Measurements from ENCODE around the gene RAB9A. TPM values are rescaled to one million over a fixed set of nuclear protein-coding genes. Genes with fewer than 3 reads are reported as not detected.
"Not testable (repeated sequence)": the region's sequence is repeated elsewhere in the genome, so short reads cannot be mapped to it uniquely, and the experiment has no call there.

The RAB9A gene
- total RNA-seq, 1 experiment from 2014 or later, result 15.3 TPM

DNA sequence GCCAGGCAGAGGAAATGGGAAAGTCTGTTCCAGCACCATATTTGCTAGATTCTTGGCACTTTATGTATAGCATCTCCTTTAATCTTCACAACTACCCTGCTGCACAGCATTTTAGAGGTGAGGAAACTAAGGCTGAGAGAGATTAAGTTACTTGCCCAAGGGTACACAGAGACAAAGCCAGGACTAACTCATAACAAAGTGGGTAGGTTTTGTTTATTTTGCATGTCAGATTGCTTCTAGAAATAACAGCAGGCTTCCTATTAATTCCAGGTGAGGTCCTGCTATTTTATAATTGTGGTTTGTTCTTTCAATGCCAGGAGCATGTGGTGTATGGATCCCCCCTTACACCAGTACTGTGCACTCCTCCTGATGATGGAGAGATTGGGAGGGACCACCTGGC, 21.0 kb upstream of the RAB9A start:
- DNase-seq (ENCODE audit: low read depth, low spot score) (no peak), ATAC-seq (no peak; the same call in 1 of the 2 replicates)
- CTCF ChIA-PET, result no interaction called here
- POLR2A ChIA-PET, result interaction anchor here (0.6 kb wide), 1 partner anchor 108 kb away, joined by 3 read pairs; no protein-coding TSS in a partner anchor
- in situ Hi-C loops (cut with HindIII; ENCODE audit: low pct_unique_long_range_greater_than_20kb, low sequenced_read_pairs), result no loop called here
- Histone ChIP-seq H3K36me3 (ENCODE audit: control insufficient read depth, insufficient read depth, low read length) (no peaks in the 10 kb centered on the region), H3K27me3 (ENCODE audit: control insufficient read depth, insufficient read depth, low read length) (no peaks in the 10 kb centered on the region), H3K4me1 (ENCODE audit: control insufficient read depth, insufficient read depth, low read length) (no peaks in the 10 kb centered on the region), H3K9me3 (ENCODE audit: control insufficient read depth, insufficient read depth, low read depth, low read length) (no peaks in the 10 kb centered on the region), H3K27ac (ENCODE audit: low read length) (no peak overlapping the region), H3K4me3 (ENCODE audit: low read depth in 2 of 2, low read length in 2 of 2) (no peak overlapping the region)
- intact Hi-C loops (cut with micrococcal nuclease; ENCODE audit: unreplicated experiment), result no loop called here
- TF ChIP-seq, protein P1, sequence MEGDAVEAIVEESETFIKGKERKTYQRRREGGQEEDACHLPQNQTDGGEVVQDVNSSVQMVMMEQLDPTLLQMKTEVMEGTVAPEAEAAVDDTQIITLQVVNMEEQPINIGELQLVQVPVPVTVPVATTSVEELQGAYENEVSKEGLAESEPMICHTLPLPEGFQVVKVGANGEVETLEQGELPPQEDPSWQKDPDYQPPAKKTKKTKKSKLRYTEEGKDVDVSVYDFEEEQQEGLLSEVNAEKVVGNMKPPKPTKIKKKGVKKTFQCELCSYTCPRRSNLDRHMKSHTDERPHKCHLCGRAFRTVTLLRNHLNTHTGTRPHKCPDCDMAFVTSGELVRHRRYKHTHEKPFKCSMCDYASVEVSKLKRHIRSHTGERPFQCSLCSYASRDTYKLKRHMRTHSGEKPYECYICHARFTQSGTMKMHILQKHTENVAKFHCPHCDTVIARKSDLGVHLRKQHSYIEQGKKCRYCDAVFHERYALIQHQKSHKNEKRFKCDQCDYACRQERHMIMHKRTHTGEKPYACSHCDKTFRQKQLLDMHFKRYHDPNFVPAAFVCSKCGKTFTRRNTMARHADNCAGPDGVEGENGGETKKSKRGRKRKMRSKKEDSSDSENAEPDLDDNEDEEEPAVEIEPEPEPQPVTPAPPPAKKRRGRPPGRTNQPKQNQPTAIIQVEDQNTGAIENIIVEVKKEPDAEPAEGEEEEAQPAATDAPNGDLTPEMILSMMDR (IDR thresholded peaks at IDR 0.05), result no peak
- TF ChIP-seq TCF7L2 (IDR thresholded peaks at IDR 0.05; ENCODE audit: low read depth, low read length) (no peak), POLR2AphosphoS5 (IDR thresholded peaks at IDR 0.05; ENCODE audit: low read depth, low read length) (no peak), SIN3A (IDR thresholded peaks at IDR 0.05; ENCODE audit: borderline replicate concordance, insufficient read depth, low read depth, low read length) (no peak)
- TF ChIP-seq, protein P2, sequence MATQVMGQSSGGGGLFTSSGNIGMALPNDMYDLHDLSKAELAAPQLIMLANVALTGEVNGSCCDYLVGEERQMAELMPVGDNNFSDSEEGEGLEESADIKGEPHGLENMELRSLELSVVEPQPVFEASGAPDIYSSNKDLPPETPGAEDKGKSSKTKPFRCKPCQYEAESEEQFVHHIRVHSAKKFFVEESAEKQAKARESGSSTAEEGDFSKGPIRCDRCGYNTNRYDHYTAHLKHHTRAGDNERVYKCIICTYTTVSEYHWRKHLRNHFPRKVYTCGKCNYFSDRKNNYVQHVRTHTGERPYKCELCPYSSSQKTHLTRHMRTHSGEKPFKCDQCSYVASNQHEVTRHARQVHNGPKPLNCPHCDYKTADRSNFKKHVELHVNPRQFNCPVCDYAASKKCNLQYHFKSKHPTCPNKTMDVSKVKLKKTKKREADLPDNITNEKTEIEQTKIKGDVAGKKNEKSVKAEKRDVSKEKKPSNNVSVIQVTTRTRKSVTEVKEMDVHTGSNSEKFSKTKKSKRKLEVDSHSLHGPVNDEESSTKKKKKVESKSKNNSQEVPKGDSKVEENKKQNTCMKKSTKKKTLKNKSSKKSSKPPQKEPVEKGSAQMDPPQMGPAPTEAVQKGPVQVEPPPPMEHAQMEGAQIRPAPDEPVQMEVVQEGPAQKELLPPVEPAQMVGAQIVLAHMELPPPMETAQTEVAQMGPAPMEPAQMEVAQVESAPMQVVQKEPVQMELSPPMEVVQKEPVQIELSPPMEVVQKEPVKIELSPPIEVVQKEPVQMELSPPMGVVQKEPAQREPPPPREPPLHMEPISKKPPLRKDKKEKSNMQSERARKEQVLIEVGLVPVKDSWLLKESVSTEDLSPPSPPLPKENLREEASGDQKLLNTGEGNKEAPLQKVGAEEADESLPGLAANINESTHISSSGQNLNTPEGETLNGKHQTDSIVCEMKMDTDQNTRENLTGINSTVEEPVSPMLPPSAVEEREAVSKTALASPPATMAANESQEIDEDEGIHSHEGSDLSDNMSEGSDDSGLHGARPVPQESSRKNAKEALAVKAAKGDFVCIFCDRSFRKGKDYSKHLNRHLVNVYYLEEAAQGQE (IDR thresholded peaks at IDR 0.05; ENCODE audit: insufficient read depth in 1 of 2, low read depth in 2 of 2, low read length in 1 of 2), result no peak
- BruUV-seq (replicated peaks), result no TSS peak

DNA sequence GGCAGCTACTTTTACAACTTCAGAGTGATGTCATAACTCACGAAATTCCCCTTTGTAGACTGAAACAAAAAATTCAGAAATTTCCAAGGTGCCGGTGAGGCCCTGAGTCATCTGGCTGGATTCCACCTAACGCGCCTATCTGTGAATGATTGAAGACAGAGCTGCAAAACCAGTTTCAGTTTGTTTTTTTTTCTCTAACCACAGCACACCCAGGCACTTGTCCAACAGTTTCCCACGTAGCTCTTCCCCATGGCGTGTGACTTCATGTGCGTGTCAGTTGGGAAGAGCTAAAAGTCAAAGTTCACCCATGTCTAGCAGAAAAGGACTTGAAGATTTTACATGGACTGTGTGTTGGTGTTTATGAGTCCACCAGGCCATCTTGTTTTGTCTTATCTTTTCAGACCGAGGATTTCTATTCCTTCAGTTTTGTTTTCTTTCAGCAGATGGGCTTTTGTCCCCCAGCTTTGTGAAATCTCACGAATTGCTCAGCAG, 19.6 kb upstream of the RAB9A start:
- Histone ChIP-seq H3K36me3 (ENCODE audit: control insufficient read depth, insufficient read depth, low read length) (no peaks in the 10 kb centered on the region), H3K4me3 (ENCODE audit: low read depth in 2 of 2, low read length in 2 of 2) (peak overlapping the region in 1 of 2 experiments; percentile 6; a peak in 1 of 4 replicates), H3K4me1 (ENCODE audit: control insufficient read depth, insufficient read depth, low read length) (no peaks in the 10 kb centered on the region), H3K9me3 (ENCODE audit: control insufficient read depth, insufficient read depth, low read depth, low read length) (no peaks in the 10 kb centered on the region), H3K27ac (ENCODE audit: low read length) (no peak overlapping the region), H3K27me3 (ENCODE audit: control insufficient read depth, insufficient read depth, low read length) (no peaks in the 10 kb centered on the region)
- peak; percentile 60 for ATAC-seq
- DNase-seq (ENCODE audit: low read depth, low spot score), result no peak
- ChIA-PET POLR2A (no interaction called here), CTCF (no interaction called here)
- intact Hi-C loops (cut with micrococcal nuclease; ENCODE audit: unreplicated experiment), result no loop called here
- no TSS peak for BruUV-seq (replicated peaks)
- TF ChIP-seq, protein P1 (IDR thresholded peaks at IDR 0.05), result no peak
- TF ChIP-seq TCF7L2 (IDR thresholded peaks at IDR 0.05; ENCODE audit: low read depth, low read length) (no peak), POLR2AphosphoS5 (IDR thresholded peaks at IDR 0.05; ENCODE audit: low read depth, low read length) (no peak), SIN3A (IDR thresholded peaks at IDR 0.05; ENCODE audit: borderline replicate concordance, insufficient read depth, low read depth, low read length) (no peak)
- TF ChIP-seq, protein P2 (IDR thresholded peaks at IDR 0.05; ENCODE audit: insufficient read depth in 1 of 2, low read depth in 2 of 2, low read length in 1 of 2), result no peak
- in situ Hi-C loops (cut with HindIII; ENCODE audit: low pct_unique_long_range_greater_than_20kb, low sequenced_read_pairs), result no loop called here

DNA sequence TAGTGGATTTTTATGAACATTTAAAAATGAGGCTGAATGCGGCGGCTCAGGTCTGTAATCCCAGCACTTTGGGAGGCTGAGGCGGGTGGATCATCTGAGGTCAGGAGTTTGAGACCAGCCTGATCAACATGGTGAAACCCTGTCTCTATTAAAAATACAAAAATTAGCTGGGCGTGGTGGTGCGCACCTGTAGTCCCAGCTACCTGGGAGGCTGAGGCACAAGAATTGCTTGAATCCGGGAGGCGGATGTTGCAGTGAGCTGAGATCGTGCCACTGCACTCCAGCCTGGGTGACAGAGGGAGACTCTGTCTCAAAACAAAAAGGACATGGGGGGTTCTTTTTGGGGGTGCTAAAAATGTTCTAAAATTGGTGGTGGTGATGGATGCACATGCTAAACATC, 19.2 kb upstream of the RAB9A start:
- H3K27me3 ChIP-seq (ENCODE audit: control insufficient read depth, insufficient read depth, low read length); H3K27ac ChIP-seq (ENCODE audit: low read length); DNase-seq (ENCODE audit: low read depth, low spot score); POLR2A ChIA-PET; intact Hi-C loops (cut with micrococcal nuclease; ENCODE audit: unreplicated experiment); H3K4me1 ChIP-seq (ENCODE audit: control insufficient read depth, insufficient read depth, low read length); ATAC-seq; H3K4me3 ChIP-seq (ENCODE audit: low read depth in 2 of 2, low read length in 2 of 2); H3K9me3 ChIP-seq (ENCODE audit: control insufficient read depth, insufficient read depth, low read depth, low read length); BruUV-seq (replicated peaks); H3K36me3 ChIP-seq (ENCODE audit: control insufficient read depth, insufficient read depth, low read length); in situ Hi-C loops (cut with HindIII; ENCODE audit: low pct_unique_long_range_greater_than_20kb, low sequenced_read_pairs); CTCF ChIA-PET: not testable (repeated sequence)
